IMR-90 (cell line): ENCODE results near the gene STAT3.

Experiments
- CEBPB ChIP-seq: IDR thresholded peaks from 2 replicates; pipeline ENCODE4 v1.6.1; 2012; ENCODE audit warnings: low read depth, low read length, improper control_type of control experiment
- POLR2A ChIP-seq: IDR thresholded peaks from 2 replicates; pipeline ENCODE4 v1.6.1; 2012; ENCODE audit warnings: mild to moderate bottlenecking, low read depth, low read length
- RCOR1 ChIP-seq: IDR thresholded peaks from 2 replicates; pipeline ENCODE4 v1.6.1; 2012; ENCODE audit warnings: mild to moderate bottlenecking, low read length, improper control_type of control experiment; ENCODE audit not compliant: insufficient replicate concordance
- SMC3 ChIP-seq: fragments of 150-350 bp; IDR thresholded peaks from 2 replicates; pipeline ENCODE4 v1.6.1; 2016; ENCODE audit warnings: low read depth, mild to moderate bottlenecking, antibody characterized with exemption, low read length, moderate library complexity
- TF ChIP-seq, protein P1 (sequence below): conservative IDR thresholded peaks from 2 replicates; pipeline ENCODE4 v1.5.1; 2012; ENCODE audit warnings: mild to moderate bottlenecking, low read depth, low read length, improper control_type of control experiment
- TF ChIP-seq, protein P2 (sequence below): fragments of 150-350 bp; IDR thresholded peaks from 2 replicates; pipeline ENCODE4 v1.6.1; 2017; ENCODE audit warnings: mild to moderate bottlenecking, antibody characterized with exemption, low read length, low read depth
- TF ChIP-seq, protein P3 (sequence below): fragments of 150-350 bp; IDR thresholded peaks from 2 replicates; pipeline ENCODE4 v1.6.1; 2016; ENCODE audit warnings: low read depth, mild to moderate bottlenecking, low read length, moderate library complexity, borderline replicate concordance

DNA sequence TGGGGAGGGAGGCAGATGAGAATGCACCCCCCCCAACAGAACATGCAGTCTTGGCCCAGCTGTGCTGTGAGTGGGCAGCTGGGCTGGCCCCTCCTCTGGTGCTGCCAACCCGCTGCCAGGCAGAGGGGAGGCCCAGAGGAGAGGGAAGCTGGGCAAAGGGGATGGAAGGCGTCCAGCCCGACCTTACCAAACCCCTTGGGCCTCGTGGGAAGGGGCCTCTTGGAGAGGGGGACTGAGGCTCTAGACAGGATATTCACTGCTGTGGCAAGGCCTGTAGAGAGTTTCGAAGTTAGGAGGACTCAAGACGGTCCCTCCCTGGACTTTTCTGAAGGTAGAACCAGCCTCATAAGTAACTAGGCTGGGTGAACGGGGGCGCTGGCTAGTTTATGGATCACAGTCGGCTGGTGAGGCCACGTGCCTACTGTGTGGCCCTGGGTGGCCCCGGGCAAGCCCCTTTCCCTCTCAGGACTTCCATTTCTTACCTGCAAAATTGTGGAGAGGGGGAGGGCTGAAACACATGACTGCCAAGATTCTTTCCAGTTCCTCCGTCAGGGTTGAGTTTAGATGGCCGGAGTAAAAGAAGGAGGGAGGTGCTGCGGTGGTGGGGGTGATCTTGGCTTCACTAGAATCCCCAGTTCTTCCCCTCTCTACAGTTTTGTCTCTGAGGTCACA lies 100.8 kb downstream of the STAT3 start:
- no peak for TF ChIP-seq POLR2A
- TF ChIP-seq, protein P1, sequence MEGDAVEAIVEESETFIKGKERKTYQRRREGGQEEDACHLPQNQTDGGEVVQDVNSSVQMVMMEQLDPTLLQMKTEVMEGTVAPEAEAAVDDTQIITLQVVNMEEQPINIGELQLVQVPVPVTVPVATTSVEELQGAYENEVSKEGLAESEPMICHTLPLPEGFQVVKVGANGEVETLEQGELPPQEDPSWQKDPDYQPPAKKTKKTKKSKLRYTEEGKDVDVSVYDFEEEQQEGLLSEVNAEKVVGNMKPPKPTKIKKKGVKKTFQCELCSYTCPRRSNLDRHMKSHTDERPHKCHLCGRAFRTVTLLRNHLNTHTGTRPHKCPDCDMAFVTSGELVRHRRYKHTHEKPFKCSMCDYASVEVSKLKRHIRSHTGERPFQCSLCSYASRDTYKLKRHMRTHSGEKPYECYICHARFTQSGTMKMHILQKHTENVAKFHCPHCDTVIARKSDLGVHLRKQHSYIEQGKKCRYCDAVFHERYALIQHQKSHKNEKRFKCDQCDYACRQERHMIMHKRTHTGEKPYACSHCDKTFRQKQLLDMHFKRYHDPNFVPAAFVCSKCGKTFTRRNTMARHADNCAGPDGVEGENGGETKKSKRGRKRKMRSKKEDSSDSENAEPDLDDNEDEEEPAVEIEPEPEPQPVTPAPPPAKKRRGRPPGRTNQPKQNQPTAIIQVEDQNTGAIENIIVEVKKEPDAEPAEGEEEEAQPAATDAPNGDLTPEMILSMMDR, result no peak
- no peak for TF ChIP-seq CEBPB
- TF ChIP-seq, protein P2, sequence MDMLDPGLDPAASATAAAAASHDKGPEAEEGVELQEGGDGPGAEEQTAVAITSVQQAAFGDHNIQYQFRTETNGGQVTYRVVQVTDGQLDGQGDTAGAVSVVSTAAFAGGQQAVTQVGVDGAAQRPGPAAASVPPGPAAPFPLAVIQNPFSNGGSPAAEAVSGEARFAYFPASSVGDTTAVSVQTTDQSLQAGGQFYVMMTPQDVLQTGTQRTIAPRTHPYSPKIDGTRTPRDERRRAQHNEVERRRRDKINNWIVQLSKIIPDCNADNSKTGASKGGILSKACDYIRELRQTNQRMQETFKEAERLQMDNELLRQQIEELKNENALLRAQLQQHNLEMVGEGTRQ, result no peak
- no peak for TF ChIP-seq SMC3
- TF ChIP-seq RCOR1, result no peak
- TF ChIP-seq, protein P3, sequence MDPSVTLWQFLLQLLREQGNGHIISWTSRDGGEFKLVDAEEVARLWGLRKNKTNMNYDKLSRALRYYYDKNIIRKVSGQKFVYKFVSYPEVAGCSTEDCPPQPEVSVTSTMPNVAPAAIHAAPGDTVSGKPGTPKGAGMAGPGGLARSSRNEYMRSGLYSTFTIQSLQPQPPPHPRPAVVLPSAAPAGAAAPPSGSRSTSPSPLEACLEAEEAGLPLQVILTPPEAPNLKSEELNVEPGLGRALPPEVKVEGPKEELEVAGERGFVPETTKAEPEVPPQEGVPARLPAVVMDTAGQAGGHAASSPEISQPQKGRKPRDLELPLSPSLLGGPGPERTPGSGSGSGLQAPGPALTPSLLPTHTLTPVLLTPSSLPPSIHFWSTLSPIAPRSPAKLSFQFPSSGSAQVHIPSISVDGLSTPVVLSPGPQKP, result no peak
